GM19043 (cell line): ENCODE data around the gene UIMC1.
"Not testable (repeated sequence)": the region's sequence is repeated elsewhere in the genome, so short reads cannot be mapped to it uniquely, and the experiment has no call there.

ENCODE experiments used
- ATAC-seq: cut with Tn5 transposase; IDR thresholded peaks from one replicate; pipeline ENCODE4 v1.9.1; 2021; ENCODE audit warnings: low read depth; ENCODE audit not compliant: unreplicated experiment

Gene UIMC1

DNA sequence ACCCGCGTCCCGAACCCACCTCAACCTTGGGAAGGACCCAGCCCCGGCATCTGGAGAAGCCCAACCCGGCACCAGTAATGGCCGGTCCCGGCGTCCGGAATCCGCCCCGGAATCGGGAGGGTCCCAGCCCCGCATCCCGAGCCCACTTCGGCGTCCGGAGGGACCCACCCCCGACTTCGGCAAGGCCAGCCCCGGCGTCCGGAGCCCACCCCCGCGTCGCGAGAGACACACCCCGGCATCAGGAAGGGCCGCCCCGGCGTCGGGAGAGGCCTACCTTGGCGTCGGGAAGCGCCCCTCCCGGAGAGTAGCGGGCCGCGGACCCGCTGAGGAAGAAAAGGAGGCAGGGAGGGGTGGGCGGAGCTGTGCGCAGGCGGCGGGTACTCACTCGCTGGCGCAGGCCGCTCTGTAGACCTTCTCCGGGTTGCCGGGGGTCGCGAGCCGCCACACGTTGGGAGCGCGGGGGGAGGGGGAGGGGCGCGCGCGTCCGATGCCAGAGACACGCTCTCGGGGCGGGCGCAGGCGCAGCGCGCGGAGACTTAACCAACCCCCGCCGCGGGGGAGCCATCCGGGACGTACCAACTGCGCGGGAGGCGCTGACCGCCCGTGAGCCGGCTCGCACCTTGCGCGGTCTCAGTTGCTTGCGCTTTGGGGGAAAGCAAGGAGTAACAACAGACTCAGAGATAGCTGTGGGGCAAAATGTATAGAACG, at the start of gene UIMC1:
Gene UIMC1, minus strand, starts transcription at position 515 of the 708 bp plus-strand sequence. CDS start 24,164 bp downstream, outside the sequence.
- peak; percentile 75 for ATAC-seq

DNA sequence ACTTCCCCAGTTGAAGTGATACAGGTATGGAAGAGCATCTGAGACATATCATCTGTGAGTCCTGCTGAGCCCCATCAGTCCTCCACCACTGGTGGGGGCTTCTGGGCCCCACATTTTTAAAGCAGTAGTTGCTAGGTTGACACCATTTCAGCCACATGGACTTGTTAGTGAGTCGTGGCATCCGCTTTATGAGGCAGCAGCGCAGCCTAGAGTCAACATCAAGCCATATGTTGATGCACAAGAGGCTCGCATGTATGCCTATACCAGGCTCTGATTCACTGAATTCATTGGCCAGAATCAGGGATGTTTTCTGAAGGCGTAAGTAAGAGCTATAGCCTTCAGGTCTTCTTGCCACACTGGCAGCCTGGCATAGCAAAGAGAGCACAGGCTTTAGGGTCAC, 42.7 kb upstream of the UIMC1 start:
- no peak for ATAC-seq

DNA sequence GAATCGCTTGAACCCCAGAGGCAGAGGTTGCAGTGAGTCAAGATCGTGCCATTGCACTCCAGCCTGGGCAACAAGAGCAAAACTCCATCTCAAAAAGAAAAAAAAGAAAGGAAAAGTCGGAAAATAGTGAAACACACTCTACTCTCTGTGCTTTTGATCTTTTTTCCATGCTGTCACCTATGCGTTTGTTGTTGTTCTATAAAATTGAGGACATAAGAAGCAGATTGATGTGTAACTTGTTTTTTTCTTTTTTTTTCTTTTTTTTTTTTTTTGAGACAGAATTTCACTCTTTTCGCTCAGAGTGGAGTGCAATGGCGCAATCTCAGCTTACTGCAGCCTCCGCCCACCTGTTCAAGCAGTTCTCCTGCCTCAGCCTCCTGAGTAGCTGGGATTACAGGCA, 42.0 kb upstream of the UIMC1 start:
- not testable (repeated sequence) for ATAC-seq

DNA sequence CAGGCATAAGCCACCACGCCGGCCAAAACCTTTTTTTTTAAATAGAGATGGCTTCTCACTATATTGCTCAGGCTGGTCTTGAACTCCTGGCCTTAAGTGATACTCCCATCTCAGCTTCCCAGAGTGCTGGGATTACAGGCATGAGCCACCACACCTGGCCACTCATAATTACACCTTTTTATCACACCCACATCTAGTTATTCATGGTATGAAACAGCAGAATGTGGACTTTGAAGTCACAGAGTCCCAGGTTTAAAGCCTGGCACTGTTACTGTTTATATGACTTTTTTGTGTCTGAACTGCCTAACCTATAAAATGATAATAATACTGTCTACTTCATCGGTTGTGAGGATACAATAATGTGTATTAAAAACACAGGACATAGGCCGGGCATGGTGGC, 39.1 kb upstream of the UIMC1 start:
- ATAC-seq, result no peak

DNA sequence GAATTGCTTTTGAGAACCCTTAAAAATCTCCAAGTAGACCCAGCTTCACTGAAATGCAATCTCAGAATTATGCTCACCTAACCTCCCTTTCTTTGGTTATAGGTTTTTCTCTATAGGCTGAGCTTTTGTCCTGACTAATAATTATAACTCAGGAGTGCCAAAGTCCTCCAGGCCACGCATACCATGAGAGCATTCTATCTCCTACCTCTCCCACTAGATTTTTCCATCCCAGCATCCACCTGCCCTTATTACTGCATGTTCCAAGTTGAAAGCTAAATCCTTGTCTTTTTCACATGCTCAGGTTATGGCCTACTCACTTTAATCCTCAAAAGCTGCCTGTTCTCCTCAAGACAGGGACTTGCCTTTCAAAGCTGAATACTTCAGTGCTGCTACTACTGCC, 38.1 kb upstream of the UIMC1 start:
- no peak for ATAC-seq

DNA sequence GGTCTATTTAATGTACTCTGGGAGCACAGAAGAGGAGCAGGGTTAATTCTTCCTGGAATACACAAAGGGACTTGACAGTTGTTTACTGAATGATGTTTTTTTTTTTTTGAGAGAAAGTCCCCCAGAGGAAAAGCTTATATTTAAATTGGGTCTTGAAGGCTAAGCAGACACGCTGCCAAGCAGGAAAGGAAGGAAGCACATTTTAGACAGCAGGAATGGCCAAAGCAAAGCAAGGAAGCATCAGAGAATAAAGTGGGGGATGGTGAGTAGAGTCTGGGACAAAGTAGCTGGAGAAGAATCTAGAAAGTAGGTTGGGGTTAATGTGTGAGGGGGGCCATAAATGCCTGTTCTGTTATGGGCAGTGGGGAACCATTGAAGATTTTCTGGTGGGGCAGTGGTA, 37.4 kb upstream of the UIMC1 start:
- no peak for ATAC-seq

DNA sequence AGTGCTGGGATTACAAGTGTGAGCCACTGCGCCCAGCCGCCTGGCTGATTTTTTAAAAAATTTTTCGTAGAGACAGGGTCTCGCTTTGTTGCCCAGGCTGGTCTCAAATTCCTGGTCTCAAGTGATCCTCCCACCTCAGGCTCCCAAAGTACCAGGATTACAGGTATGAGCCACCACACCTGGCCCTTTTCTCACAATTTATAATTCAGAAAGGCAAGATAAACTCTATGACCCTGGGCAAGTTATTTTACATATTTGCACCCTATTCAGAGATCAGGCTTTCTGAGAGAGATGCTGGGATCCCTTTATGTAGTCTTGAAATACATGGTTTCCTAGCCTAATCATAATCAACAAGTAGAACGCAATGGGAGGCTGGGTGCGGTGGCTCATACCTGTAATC, 36.5 kb upstream of the UIMC1 start:
- no peak for ATAC-seq

DNA sequence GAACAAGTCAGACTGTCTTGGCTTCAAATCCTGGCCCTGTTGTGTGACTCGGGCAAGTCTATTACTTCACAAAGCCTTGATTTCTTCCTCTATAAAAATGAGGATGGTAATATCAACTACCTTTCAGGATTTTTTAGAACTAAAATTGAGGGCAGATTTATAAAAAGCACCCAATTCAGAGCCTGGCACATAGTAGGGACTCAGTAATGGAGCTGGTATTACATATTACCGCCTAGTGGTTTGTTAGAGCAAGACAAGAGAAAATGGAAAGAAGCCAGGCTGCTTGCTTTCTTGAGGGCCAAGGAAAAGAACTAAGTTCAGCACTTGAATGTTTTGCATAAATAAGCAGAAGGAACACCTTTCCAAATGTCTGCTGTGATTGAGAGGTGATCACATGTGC, 35.4 kb upstream of the UIMC1 start:
- ATAC-seq, result no peak

DNA sequence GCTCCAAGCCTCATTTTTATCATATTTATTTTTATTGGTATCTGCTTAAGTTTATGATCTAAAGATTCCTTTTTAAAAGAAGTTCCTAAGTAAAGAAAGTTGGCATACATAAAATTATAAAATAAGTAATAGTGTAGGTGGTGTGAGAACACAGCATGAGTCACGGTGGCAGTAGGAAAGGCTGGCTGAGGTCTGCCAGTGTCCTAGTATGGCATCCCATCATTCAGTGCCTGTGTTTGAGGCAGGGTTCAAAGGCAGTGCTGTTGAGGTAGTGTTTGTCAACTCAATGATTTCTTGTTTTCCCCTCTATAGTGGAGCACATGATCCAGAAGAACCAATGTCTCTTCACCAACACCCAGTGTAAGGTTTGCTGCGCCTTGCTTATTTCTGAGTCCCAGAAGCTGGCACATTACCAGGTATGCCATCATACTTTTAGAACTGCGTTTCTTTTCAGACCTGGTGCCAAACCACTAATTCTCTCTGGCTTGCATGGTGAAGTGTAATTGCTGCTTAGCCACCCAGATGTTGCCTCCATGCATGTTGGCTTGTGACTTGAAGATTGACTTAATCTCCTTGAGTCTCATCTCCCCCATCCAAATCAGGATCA, 34.3 kb upstream of the UIMC1 start:
- no peak for ATAC-seq

DNA sequence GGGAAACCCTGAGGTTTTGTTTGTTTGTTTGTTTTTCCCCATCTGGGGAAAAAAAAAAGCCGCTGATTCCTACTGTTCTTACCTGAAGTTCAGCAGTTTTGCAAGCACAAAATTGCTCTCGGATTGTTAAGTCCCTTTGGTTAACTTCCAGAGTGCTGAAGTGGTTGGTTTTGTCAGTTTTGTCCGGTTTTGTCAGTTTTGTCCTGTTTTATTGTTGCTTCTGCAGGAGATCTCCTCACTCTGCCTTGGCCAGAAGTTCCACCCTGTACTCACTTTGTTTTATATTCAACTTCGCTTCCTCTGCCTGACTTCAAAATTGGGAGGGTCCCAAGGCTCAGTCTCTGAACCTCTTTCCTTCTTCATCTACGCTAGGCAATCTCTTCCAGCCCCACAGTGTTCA, 30.3 kb upstream of the UIMC1 start:
- ATAC-seq, result no peak

DNA sequence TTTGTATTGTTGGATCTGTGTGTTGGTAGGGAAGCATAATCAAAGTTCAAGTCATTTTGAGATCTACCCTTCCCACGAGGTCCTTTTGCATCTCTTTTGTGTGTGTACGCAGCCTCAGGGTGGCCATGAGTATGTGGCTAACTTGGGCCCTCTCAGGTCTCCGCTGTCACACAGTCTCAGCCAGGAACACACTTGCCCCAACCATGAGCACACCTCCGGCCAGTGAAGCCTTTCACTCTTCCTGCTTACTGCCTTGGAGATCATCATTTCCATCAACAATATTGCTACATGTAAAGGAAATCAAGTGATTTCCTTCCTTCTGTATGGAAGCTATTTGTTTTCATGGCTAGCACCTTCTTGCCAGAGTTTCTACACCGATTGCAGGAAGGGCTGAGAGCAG, 29.9 kb upstream of the UIMC1 start:
- no peak for ATAC-seq

DNA sequence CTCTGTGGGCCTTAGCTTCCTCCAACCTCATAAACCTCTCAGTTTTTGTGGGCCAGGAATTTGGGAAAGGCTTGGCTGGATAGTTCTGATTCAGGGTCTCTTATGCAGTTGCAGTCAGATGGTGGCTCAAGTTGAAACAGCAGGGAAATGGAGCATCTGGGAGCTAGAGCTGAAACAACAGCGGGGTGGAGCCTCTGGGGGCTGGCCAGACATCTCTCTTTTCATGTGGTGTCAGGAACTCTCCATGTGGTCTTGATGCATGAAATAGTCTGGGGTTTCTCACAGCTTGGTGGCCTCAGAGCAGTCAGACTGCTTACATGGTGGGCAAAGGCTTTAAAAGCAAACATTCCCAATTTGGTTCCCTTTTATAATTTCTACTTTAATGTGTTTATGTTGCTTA, 29.4 kb upstream of the UIMC1 start:
- ATAC-seq, result no peak

DNA sequence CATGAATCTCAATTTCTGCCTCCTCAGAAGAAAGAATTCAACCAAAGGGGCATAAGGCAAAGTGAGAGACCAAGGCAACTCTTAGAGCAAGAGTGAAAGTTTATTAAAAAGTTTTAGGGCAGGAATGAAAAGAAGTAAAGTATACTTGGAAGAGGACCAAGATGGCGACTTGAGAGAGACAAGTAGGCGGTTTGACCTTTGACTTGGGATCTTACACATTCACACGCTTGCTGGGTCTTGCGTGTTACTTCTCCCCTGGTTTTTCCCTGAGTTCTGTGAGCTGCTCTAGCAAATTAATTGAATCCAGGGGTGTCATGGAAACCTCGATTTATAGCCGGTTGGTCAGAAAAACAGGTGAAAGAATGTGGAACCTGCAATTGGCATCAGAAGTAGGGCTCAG, 22.9 kb upstream of the UIMC1 start:
- no peak for ATAC-seq

DNA sequence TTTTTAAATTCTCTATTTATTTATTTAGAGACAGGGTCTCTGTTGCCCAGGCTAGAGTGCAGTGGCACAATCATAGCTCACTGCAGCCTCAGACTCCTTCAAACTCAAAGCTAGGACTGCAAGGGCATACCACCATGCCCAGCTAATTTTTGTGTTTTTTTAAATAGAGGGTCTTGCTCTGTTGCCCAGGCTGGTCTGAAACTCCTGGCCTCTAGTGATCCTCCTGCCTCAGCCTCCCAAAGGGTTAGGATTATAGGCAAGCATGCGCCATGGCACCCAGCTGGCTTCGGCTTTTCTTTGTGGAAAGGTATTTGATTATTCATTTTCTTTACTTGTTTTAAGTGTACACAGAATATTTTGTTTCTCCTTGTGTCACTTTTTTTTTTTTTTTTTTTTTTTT, 21.1 kb upstream of the UIMC1 start:
- no peak for ATAC-seq

DNA sequence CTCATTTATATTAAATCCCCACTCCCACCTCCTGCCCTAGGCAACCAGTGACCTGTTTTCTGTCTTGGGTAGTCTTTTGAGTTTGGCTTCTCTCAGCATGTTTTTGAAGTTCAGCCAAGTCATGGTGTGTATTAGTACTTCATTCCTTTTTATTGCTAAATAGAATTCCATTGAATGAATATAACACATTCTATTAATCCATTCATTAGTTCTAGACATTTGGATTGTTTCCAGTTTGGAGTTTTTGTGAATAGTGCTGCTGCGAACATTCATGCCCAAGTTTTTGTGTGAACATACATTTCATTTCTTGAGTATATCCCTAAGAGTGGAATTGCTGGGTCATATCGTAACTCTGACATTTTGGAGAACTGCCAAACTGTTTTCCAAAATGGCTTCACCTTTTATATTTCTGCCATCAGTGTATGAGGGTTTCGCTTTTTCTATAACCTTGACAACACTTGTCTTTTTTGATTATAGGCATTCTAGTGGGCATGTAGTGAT, 18.6 kb upstream of the UIMC1 start:
- no peak for ATAC-seq

DNA sequence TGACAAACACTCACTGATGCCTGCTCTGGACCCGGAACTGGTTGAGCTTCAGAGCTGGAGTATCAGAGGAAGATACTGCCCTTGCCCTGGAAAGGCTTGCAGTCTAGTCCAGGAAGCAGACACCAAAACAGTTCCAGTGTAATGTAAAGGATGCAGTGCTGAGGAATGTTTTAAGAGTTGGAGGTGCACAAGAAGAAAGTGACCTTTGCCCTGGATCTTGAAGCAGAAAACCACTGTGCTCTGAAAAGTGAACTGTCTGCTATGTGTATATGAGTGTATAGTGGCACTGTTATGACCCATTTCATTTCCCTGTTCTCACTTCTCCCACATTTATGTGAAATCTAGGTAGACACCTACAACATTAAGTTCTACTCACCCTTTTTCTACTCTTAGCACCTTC, 18.0 kb upstream of the UIMC1 start:
- no peak for ATAC-seq

DNA sequence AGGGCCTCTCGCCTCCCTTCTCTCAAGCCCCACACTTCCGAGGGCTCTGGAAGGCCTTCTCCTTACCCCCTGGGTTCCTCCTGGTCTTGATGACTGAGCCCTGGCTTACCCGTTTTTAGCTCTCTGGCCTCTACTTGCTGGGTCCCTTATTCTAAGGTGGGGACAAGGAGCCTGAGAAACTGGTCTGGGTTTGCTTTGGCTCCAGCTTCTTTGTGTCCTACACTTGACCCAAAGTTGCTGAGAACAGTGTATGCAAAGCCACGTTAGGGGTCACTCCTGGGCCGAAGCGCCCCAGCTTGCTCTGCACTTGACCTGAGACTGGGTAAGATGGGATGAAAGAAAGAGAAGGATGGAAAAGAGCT, 16.7 kb upstream of the UIMC1 start:
- no peak for ATAC-seq

DNA sequence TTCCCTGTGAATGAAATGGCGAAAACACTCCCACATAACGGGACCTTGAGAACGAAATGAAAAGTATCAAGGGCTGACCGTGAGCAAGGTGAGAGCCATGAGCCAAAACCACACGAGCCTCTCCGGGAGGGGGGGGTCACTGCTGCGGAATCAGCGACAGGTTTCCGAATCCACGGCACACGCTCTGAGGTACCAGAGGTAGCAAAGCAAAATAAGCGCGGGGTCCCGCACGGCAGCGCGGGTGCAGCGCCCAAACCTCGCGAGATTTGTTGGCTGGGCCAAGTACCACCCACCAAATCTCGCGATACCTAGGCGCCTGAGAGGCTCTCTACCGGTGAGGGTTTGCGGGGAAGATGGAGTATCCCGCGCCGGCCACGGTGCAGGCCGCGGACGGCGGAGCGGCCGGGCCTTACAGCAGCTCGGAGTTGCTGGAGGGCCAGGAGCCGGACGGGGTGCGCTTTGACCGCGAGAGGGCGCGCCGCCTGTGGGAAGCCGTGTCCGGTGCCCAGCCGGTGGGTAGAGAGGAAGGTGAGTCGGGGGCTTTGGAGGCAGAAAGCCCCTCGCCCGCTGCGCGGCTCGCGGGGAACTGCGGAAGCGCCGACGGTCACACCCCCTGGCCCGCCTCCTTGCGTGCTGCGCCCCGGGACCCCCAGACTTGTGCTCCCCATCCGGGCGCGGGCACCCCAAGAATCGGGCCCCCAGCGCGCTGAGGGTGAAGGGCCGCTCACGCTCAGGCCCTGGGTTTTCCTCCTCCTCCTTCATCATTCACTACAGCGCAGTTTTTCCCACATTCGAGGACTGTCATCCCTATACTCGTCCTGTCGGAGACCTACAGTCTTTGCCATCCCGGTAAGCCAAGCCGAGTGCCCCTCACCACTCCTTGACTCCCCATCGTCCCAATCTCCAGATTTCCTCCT, 16.1 kb upstream of the UIMC1 start, which contains the start of gene ZNF346:
Gene ZNF346, plus strand, starts transcription at position 311 of the 917 bp plus-strand sequence. Its CDS starts 43 bp downstream, at position 354.
- peak; percentile 94 for ATAC-seq

DNA sequence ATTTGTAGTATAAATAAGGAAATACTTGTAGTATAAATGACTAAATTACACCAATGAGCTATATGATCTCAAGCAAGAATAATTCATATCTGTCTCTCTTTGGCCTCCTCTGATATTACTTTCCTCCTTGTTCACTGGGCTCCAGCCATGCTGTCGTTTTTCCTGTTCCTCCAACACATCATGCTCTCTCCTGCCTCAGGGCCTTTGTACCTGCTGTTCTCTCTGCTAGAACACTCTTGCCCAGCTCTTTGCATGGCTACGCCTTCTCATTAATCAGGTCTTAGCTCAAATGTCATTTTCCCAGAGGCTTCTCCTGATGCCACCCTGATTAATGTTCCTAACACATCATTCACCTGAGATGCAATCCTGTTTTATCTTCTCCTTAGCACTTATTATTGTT, 13.5 kb upstream of the UIMC1 start:
- ATAC-seq, result no peak

DNA sequence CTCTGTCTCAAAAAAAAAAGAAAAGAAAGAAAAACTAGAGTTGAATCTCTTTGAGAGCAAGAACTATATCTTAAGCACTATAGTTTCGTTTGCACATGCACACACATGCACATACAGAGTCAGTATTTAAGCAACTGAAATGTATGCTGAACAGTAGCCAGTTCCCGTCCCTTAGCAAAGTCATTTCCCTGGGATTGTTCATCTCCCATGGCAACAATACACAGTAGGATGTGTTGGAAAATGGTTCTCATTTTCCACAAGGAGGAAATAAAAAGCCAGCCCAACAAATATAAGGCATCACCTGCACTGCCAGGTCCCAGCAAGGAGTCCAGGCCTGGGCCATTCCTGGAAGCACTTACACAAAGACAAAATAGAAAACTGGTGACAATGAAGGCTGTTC, 11.8 kb upstream of the UIMC1 start:
- no peak for ATAC-seq

DNA sequence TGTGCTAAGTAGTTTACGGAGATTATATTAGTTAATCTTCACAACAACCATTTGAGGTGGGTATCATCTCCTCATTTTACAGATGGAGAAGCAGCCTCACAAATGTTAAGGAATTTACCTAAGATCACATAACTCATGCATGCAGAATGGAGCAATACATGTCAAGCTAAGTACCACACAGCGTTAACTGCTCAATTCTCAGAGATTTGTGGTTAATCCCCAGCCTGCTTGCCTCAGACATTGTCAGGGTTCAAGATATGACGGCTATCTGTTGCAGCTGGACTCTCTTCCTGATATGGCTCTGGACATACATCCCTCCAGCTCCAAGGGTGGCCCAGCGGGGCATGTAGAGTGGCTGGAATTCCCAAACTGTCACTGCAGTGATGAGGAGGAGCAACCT, 8.6 kb upstream of the UIMC1 start:
- ATAC-seq, result no peak
